Adrenal gland (tissue), 5 donors: ENCODE results near the gene ZNHIT2.

Source experiments
- POLR2A ChIP-seq, 2 donors: fragments of 450-650 bp; IDR thresholded peaks; one replicate each; pipeline ENCODE4 v1.6.1; 2017; ENCODE audit warnings: antibody characterized with exemption in 2 of 2, mild to moderate bottlenecking in 2 of 2, moderate library complexity in 1 of 2
- TF ChIP-seq, protein P1 (sequence below), 6 experiments: fragments of 450-650 bp in 4 of 6; fragments of 200-600 bp in 2 of 6; sonication (generic) in 1 of 6; IDR thresholded peaks; 1 replicate in 5 of 6; 2 replicates in 1 of 6; pipeline versions ENCODE4 v1.5.1 to v1.8.0; 2016 to 2021; ENCODE audit warnings: antibody characterized with exemption in 6 of 6, mild to moderate bottlenecking in 2 of 6, moderate library complexity in 1 of 6
- donor health status: DM: no; HTN: no; CAD: no.

DNA sequence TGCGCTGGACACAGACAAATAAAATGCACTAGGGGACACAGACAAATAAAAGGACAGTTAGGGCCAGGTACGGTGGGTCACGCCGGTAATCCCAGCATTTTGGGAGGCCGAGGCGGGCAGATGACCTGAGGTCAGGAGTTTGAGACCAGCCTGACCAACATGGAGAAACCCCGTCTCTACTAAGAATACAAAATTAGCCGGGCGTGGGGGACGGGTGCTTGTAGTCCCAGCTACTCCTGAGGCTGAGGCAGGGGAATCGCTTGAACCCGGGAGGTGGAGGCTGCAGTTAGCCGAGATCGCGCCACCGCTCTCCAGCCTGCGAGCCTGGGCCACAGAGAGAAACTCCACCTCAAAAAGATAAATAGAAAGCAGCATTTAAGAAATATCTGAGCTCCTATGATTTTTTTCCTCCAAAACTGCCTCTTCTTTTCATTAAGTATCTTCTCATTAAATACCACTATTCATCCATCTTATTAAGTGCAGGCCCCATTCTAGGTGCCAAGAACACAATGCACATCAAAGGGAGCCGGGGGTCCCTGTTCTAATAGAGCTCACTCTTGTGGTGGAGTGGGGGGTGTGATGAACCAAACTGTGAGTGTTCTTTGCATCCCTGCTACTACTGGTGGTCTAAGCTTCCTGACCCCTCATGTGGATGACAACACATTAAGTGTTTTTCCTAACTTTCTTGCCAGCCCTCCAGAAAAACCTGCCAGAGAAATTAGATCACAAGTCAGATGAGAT lies 766 bp upstream of the ZNHIT2 start:
- TF ChIP-seq, protein P1, sequence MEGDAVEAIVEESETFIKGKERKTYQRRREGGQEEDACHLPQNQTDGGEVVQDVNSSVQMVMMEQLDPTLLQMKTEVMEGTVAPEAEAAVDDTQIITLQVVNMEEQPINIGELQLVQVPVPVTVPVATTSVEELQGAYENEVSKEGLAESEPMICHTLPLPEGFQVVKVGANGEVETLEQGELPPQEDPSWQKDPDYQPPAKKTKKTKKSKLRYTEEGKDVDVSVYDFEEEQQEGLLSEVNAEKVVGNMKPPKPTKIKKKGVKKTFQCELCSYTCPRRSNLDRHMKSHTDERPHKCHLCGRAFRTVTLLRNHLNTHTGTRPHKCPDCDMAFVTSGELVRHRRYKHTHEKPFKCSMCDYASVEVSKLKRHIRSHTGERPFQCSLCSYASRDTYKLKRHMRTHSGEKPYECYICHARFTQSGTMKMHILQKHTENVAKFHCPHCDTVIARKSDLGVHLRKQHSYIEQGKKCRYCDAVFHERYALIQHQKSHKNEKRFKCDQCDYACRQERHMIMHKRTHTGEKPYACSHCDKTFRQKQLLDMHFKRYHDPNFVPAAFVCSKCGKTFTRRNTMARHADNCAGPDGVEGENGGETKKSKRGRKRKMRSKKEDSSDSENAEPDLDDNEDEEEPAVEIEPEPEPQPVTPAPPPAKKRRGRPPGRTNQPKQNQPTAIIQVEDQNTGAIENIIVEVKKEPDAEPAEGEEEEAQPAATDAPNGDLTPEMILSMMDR (IDR thresholded peaks at IDR 0.05) = peak in 3 of 6 experiments; percentile 2 to 34 (median 28)
- TF ChIP-seq POLR2A (IDR thresholded peaks at IDR 0.05) = no peak
